Cortex of kidney (tissue), 1 donor: ENCODE measurements around the gene RLIM.

ENCODE experiments used
- DNase-seq: peaks from one replicate; lab custom pipeline; 2025; lab: John Stamatoyannopoulos, UW

RLIM gene

DNA sequence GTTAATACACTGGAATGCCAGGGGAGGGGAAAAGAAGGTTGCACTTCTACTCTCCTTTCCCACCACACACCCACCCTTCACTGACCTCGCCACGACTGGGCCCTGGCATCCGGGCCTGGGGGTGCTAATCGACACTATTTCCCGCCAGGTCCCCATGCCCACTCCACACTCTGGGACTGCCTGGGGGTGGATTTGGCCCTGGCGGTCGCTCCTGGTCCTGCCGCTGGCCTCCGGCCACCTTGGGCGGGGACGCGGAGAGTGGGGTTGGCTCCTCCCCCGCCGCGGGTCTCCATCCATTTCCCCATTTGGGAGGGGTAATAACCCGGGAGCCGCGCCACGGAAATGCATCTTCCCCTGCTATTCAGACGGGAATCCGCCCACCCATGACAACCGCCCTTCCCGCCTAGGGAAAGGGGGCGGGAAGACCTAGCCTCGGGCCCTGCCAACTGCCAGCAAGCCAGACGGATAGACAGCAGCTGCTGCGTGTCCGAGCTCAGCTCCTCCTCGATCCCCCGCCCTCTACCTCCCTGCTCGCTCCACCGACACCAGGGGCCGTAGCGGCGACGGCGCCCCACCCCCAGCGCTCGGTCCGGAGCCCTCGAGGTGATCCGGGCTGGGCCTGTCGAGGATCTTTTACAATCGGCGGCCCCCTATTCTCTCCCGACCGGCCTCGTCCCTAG, 78.1 kb downstream of the RLIM start:
- peak; percentile 15 for DNase-seq

DNA sequence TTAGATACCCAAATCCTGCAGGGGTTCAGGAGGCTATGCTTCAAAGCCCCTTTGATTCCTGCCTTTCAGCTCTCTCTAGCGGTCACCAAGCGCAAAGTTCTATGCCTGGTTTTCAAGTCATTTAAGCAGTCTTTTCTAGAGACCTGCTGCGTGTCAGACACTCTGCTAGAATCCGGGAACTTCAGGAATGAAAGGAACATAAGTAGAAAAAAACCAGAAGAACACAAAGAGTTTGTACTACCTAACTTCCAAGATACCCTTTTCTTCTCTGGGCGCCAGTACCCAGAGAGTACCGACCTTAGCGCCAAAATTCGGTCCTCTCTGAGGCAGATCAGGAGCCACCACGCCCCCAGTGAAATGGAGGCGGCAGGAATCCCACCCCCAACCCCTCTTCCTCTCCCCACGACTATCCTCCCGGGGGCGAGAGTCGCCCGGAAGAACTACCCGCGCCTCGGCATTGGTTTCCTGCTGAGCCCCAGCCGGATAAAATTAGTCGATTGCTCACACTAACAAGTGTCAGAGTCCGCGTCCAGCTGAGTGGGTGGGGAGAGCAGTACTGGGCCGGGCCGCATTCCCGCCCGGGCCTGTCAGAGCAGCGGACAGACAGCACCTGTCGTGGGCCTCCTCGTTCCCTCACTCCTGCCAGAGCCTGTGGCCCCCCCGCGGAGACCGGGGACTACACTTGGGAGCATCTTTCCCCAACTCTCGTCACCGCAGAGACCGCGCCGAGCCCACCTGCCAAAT, 78.8 kb downstream of the RLIM start:
- DNase-seq: no peak
